Measurements from ENCODE around the gene KCTD17. TPM values are rescaled to one million over a fixed set of nuclear protein-coding genes. Genes with fewer than 3 reads are reported as not detected.
A peak's percentile ranks its signal among the peaks of the same experiment; 100 is the strongest.

KCTD17 gene
- polyA plus RNA-seq, 6 donors from 2014 or later: 6.7 to 15.6 (median 9.5) TPM

DNA sequence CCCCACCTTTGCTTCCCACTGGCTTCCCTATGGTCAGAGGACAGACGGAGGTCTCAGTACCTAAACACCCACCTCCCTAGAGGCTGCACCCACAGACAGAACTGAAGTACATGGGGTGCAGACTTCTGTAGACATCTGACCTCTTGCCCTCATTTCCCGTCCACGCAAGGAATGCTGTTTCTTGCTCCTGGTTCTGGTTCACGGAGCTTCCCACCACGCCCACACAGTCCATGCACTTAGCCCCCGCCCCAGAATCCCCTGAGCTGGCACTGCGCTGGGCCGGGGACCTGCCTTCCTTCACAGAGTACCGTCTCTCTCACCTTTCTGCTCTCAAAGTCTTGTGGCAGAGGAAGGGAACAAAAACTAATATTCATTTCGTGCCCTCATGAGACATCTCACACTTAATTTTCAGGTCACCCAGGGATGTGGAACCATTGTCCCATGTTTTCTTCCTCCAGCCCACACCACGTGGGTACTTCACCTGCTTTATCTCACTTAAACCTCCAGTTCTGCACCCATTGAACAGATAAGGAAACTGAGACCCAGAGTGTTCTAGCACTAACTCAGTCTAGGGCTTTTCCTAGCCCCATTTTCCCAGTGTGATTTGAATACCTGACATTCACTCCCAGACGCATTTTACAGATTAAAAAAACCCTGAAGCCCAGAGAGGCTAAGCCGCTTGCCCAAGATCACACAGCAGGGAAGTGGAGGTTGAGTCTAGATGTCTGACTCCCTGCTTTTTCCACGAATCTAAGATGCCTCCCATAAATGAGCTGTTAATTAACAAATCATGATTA lies 52.3 kb downstream of the KCTD17 start:
- Mint-ChIP-seq H3K36me3 (no peaks in the 10 kb centered on the region), H3K4me3 (peak overlapping the region in 1 of 8 donors; percentile 35), H3K9me3 (no peaks in the 10 kb centered on the region), H3K27me3 (peaks cover 8 to 50% (median 33%) of the 10 kb centered on the region in 3 donors), H3K4me1 (peaks cover 0 to 4% (median 2%) of the 10 kb centered on the region in 3 donors), H3K27ac (peak overlapping the region in 1 of 6 donors; percentile 13)
- DNase-seq (no peak), ATAC-seq (ENCODE audit: low read depth in 2 of 2) (no peak)

DNA sequence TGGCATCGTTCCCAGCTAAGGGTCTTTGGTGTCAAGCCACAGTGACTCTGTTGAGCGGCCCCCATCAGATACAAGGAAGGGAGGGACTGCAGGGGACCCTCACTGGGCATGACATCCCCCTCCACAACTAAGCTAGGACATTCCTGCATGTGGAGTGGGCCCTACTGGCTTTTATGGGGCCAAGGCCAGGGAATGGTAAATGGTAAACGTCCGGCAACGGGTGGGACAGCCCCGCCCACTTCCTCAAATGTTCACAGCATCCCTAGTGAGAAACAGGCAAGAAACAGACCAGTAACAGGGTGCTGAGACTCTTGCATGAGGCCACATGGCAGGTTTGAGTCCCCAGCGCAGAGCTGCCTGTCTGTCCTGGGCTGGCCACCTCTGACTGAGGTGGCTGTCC lies 53.6 kb downstream of the KCTD17 start:
- no peak for ATAC-seq (ENCODE audit: low read depth in 2 of 2)
- Mint-ChIP-seq H3K9me3 (no peaks in the 10 kb centered on the region), H3K4me3 (no peak overlapping the region), H3K4me1 (peaks cover 0 to 4% (median 0%) of the 10 kb centered on the region in 3 donors), H3K36me3 (no peaks in the 10 kb centered on the region), H3K27me3 (peaks cover 4 to 41% (median 25%) of the 10 kb centered on the region in 3 donors), H3K27ac (no peak overlapping the region)
- DNase-seq: no peak

DNA sequence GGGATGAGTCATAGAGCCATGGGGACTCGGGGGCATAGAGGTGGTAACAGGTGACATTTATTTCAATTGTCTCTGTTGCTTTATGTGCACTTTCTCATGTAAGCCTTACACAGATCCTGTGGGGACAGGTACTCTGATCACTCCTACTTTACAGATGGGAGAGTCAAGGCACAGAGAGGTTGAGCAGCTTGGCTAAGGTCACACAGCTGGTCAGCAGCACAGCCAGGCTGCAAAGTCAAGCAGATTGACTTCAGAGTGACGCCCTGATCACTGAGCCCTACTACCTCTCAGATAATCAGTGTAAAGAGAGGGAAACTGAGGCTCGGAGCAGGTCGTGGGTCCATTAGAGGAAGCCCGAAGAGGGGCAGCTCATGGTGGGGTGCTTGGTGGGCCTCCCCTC lies 54.4 kb downstream of the KCTD17 start:
- no peaks in the 10 kb centered on the region for H3K9me3 Mint-ChIP-seq
- H3K36me3 Mint-ChIP-seq: no peaks in the 10 kb centered on the region
- H3K4me1 Mint-ChIP-seq: no peaks in the 10 kb centered on the region
- ATAC-seq (ENCODE audit: low read depth in 2 of 2): no peak
- H3K27ac Mint-ChIP-seq: no peak overlapping the region
- no peak overlapping the region for H3K4me3 Mint-ChIP-seq
- peaks cover 1 to 35% (median 19%) of the 10 kb centered on the region in 3 donors for H3K27me3 Mint-ChIP-seq
- no peak for DNase-seq

DNA sequence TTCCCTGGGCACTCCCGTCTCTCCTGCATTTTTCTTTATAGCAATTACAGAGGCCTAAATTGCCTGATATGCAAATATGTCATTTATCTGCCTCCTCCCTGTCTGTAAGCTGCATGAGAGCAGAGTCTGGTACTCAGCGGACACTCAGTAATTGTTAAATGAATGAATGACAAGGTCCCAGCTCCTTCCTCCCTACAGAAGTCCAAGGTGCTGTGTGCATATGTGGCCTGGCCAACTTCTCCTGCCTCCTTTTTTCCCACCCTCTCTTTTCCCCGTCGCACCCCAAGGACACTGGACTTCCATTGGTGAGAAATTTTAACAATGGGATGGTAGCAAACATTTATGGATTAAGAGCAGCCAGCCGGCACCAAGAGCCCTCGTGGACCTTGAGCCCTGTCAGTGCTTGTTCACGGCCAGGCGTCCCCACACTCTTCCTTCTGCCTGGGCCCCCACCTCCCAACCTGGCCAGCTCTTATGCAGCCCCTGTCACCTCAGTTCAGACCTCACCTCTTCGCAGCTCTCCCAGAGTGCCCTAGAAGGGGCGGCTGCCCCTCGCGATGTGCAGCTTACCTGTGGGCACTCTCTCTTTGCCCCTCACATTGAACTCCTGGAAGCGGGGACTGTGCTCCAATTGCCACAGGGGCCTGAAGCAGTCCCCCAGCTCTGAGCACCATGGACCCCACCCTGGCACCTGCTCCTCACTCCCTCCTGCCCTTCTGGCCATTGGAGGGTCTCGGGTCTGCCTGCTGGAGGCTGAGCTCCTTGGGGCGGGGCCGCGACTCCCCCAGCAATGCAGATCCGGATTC lies 56.5 kb downstream of the KCTD17 start:
- Mint-ChIP-seq H3K27me3 (peaks cover 7 to 39% (median 26%) of the 10 kb centered on the region in 3 donors), H3K4me1 (no peaks in the 10 kb centered on the region), H3K4me3 (no peak overlapping the region), H3K36me3 (no peaks in the 10 kb centered on the region), H3K27ac (peak overlapping the region in 1 of 6 donors; percentile 33), H3K9me3 (no peaks in the 10 kb centered on the region)
- DNase-seq (no peak), ATAC-seq (ENCODE audit: low read depth in 2 of 2) (no peak)

- H3K4me3 Mint-ChIP-seq: no peak within 1 kb of the TSS
- DNase-seq (no peak), ATAC-seq (ENCODE audit: low read depth in 2 of 2) (no peak)
- peak within 1 kb of the TSS in 2 of 6 donors; percentile 26 to 70 for H3K27ac Mint-ChIP-seq
- H3K27me3 Mint-ChIP-seq: peaks cover 7 to 30% (median 16%) of the 10 kb centered on the region in 3 donors
- no peaks in the 10 kb centered on the region for H3K36me3 Mint-ChIP-seq
- H3K9me3 Mint-ChIP-seq: no peaks in the 10 kb centered on the region
- H3K4me1 Mint-ChIP-seq: no peaks in the 10 kb centered on the region
These were observed 57.8 kb downstream of the KCTD17 start, which contains the start of gene TMPRSS6 for GRCh38 chr22:37109242-37109917. Gene TMPRSS6, minus strand, starts transcription at chr22:37109713. Its CDS starts 6,296 bp downstream, at chr22:37103417.

DNA sequence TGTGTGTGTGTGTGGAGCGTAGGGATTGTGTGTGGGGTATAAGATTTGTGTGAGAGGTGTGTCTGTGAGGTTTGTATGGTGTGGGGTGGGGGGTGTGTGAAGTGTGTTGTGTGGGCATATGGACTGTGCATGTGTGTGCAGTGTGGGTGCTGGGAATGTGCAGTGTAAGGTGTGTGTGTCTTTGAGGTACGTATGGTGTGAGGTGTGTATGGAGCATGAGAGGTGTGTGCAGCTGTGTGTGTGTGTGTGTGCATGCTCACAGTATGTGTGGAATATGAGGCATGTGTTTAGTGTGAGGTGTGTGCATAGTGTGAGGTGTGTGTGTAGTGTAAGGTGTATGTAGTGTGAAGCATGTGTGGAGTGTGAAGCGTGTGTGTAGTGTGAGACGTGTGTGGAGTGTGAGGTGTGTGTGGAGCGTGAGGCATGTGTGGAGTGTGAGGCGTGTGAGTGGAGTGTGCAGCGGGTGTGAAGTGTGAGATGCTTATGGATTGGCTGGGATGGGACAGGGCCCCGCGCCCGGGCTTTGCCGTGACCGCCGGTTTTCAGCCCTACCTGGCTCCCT lies 59.7 kb downstream of the KCTD17 start:
- ATAC-seq (ENCODE audit: low read depth in 2 of 2) (no peak), DNase-seq (no peak)
- peak overlapping the region in 1 of 6 donors; percentile 70 for H3K27ac Mint-ChIP-seq
- peaks cover 10 to 29% (median 16%) of the 10 kb centered on the region in 3 donors for H3K27me3 Mint-ChIP-seq
- no peaks in the 10 kb centered on the region for H3K36me3 Mint-ChIP-seq
- H3K4me1 Mint-ChIP-seq: no peaks in the 10 kb centered on the region
- no peaks in the 10 kb centered on the region for H3K9me3 Mint-ChIP-seq
- no peak overlapping the region for H3K4me3 Mint-ChIP-seq

GRCh38 chr22:37112084-37112728 lies 60.7 kb downstream of the KCTD17 start:
- no peak overlapping the region for H3K4me3 Mint-ChIP-seq
- H3K4me1 Mint-ChIP-seq: no peaks in the 10 kb centered on the region
- H3K27ac Mint-ChIP-seq: peak overlapping the region in 1 of 6 donors; percentile 37
- H3K9me3 Mint-ChIP-seq: no peaks in the 10 kb centered on the region
- H3K27me3 Mint-ChIP-seq: peaks cover 10 to 26% (median 16%) of the 10 kb centered on the region in 3 donors
- ATAC-seq (ENCODE audit: low read depth in 2 of 2) (no peak), DNase-seq (no peak)
- H3K36me3 Mint-ChIP-seq: no peaks in the 10 kb centered on the region

Other genes with a start within 250 kb of the KCTD17 start
- gene PVALB, start 234.7 kb upstream of the KCTD17 start, polyA plus RNA-seq (ENCODE audit: low read depth in 6 of 6): 1 to 10 TPM in 2 of 6 donors, under 1 TPM in 1, not detected in 3; 0.73 to 1.5 (median 1.3) TPM
- gene NCF4, start 190.7 kb upstream of the KCTD17 start, polyA plus RNA-seq (ENCODE audit: low read depth in 6 of 6): 100 to 1,000 TPM in 1 of 6 donors, 10 to 100 TPM in 5; 62.7 to 103 (median 95.9) TPM
- 1 to 10 TPM in 5 of 6 donors, not detected in 1; 3.5 to 9.1 (median 6.7) TPM for gene CSF2RB, start 138.1 kb upstream of the KCTD17 start, polyA plus RNA-seq (ENCODE audit: low read depth in 6 of 6)
- gene TST, start 32.3 kb upstream of the KCTD17 start, polyA plus RNA-seq (ENCODE audit: low read depth in 6 of 6): 1 to 10 TPM in 1 of 6 donors, under 1 TPM in 3, not detected in 2; 0.65 to 3.3 (median 0.89) TPM
- gene MPST, start 32.0 kb upstream of the KCTD17 start, polyA plus RNA-seq (ENCODE audit: low read depth in 6 of 6): 10 to 100 TPM; 12.0 to 16.5 (median 12.8) TPM
- under 1 TPM in 1 of 6 donors, not detected in 5; 0.08 TPM for gene TMPRSS6, start 58.0 kb downstream of the KCTD17 start, polyA plus RNA-seq (ENCODE audit: low read depth in 6 of 6)
- gene IL2RB, start 98.2 kb downstream of the KCTD17 start, polyA plus RNA-seq (ENCODE audit: low read depth in 6 of 6): 1 to 10 TPM in 4 of 6 donors, under 1 TPM in 2; 0.73 to 1.8 (median 1.2) TPM
- 1 to 10 TPM in 5 of 6 donors, not detected in 1; 1.1 to 2.0 (median 1.5) TPM for gene C1QTNF6, start 136.5 kb downstream of the KCTD17 start, polyA plus RNA-seq (ENCODE audit: low read depth in 6 of 6)
- gene SSTR3, start 160.7 kb downstream of the KCTD17 start, polyA plus RNA-seq (ENCODE audit: low read depth in 6 of 6): under 1 TPM in 5 of 6 donors, not detected in 1; 0.08 to 0.63 (median 0.45) TPM
- 100 to 1,000 TPM; 671 to 842 (median 780) TPM for gene RAC2, start 192.5 kb downstream of the KCTD17 start, polyA plus RNA-seq (ENCODE audit: low read depth in 6 of 6)
- 10 to 100 TPM; 29.3 to 74.9 (median 46.1) TPM for gene CYTH4, start 230.8 kb downstream of the KCTD17 start, polyA plus RNA-seq (ENCODE audit: low read depth in 6 of 6)

Measured in naive B cell (primary cell).